ENCODE results near the gene HBB. TPM values are rescaled to one million over a fixed set of nuclear protein-coding genes. Genes with fewer than 3 reads are reported as not detected.

HBB gene
- total and polyA plus RNA-seq, 2 of the 4 experiments (the other 2 are of a cell fraction), result 0.24 TPM; not detected in 1

DNA sequence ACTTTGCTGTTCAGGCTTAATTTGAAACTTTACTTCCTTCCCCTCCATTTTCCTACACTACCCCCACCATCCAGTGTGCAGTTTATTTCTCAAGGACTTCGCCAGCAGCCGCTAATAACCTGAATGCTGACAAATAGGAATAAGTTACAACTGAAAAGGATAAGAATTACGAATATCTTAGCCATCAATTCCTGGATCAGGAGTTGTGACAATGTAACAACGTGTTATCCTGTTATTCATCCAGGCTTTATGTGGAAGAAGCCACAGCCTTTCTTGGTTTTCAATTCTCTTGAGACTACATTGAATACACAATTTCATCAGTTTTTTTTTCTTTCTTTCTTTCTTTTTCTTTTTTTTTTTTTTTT lies 16.9 kb upstream of the HBB start:
- H2BK5ac ChIP-seq (ENCODE audit: low read depth, low read length, poor library complexity, severe bottlenecking), result no peak overlapping the region
- H2AFZ ChIP-seq (replicated peaks; ENCODE audit: low read length, poor library complexity), result no peak overlapping the region
- H3K18ac ChIP-seq (ENCODE audit: low read depth, low read length), result no peak overlapping the region
- no peak overlapping the region for H3K4me3 ChIP-seq (ENCODE audit: insufficient read depth, low read depth, low read length)
- H2AK9ac ChIP-seq (replicated peaks; ENCODE audit: low read depth, low read length, poor library complexity), result no peak overlapping the region
- peak overlapping the region; percentile 23; the same call in 1 of the 3 replicates for H2BK15ac ChIP-seq (ENCODE audit: low read depth, low read length)
- no TSS peak for BruUV-seq (replicated peaks)
- in situ Hi-C loops (cut with MboI; ENCODE audit: low sequenced_read_pairs), result no loop called here
- no peaks in the 10 kb centered on the region for H3K36me3 ChIP-seq (ENCODE audit: control insufficient read depth, insufficient read depth, low read length)
- H3K9me3 ChIP-seq (ENCODE audit: control insufficient read depth, insufficient read depth, low read length), result no peaks in the 10 kb centered on the region
- H2BK20ac ChIP-seq (ENCODE audit: low read depth, low read length), result peak overlapping the region; percentile 64; the same call in 1 of the 2 replicates
- H3K27ac ChIP-seq (ENCODE audit: insufficient read depth, low read length), result no peak overlapping the region
- H3K4me2 ChIP-seq (ENCODE audit: low read depth, low read length), result no peak overlapping the region
- H3K4ac ChIP-seq (ENCODE audit: low read depth, low read length), result peak overlapping the region; percentile 4; the same call in 1 of the 2 replicates
- intact Hi-C loops (cut with micrococcal nuclease), result no loop called here
- H3K27me3 ChIP-seq (ENCODE audit: control insufficient read depth, insufficient read depth, low read length), result no peaks in the 10 kb centered on the region
- no peak overlapping the region for H3K56ac ChIP-seq (ENCODE audit: extremely low read depth, insufficient read depth, low read length)
- H2BK120ac ChIP-seq (ENCODE audit: low read depth, low read length), result no peak overlapping the region
- H3K14ac ChIP-seq (replicated peaks; ENCODE audit: low read depth, low read length), result no peak overlapping the region
- ChIA-PET CTCF (interaction anchor here (0.6 kb wide), 1 partner anchor 1058 kb away, joined by 8 read pairs; no protein-coding TSS in a partner anchor), POLR2A (ENCODE audit: unreplicated experiment) (no interaction called here)
- no peak overlapping the region for H4K91ac ChIP-seq (ENCODE audit: insufficient read depth, low read depth, low read length)
- no peaks in the 10 kb centered on the region for H3K79me1 ChIP-seq (ENCODE audit: low read depth in 1 of 2, low read length in 2 of 2)
- no CpG with 5 or more reads among the region's 4 CpGs for WGBS, 2 experiments (ENCODE audit: extremely low coverage in 2 of 2, insufficient read length in 1 of 2)
- ATAC-seq (ENCODE audit: low read depth), result no peak
- H2AK5ac ChIP-seq (ENCODE audit: low read depth, low read length), result no peak overlapping the region
- dilution Hi-C loops (cut with HindIII; ENCODE audit: low sequenced_read_pairs, unreplicated experiment), result no loop called here
- H4K5ac ChIP-seq (ENCODE audit: low read depth, low read length), result no peak overlapping the region
- H3K9ac ChIP-seq (ENCODE audit: low read depth, low read length), result no peak overlapping the region
- no peaks in the 10 kb centered on the region for H4K20me1 ChIP-seq (ENCODE audit: insufficient read depth, low read length)
- peaks cover 2% of the 10 kb centered on the region; the same call in 1 of the 2 replicates for H3K4me1 ChIP-seq (ENCODE audit: control insufficient read depth, insufficient read depth, low read length)
- H4K8ac ChIP-seq (ENCODE audit: low read depth in 2 of 2, low read length in 2 of 2), result no peak overlapping the region
- no peak for DNase-seq
- peaks cover 7% of the 10 kb centered on the region; the same call in 1 of the 2 replicates for H3K9me1 ChIP-seq (ENCODE audit: insufficient read depth, low read length)
- H3K23ac ChIP-seq (ENCODE audit: low read depth, low read length), result no peak overlapping the region
- TF ChIP-seq CEBPB (IDR thresholded peaks at IDR 0.05; ENCODE audit: low read depth, low read length) (no peak), POLR2A (IDR thresholded peaks at IDR 0.05; ENCODE audit: low read depth, low read length) (no peak), MXI1 (IDR thresholded peaks at IDR 0.05; ENCODE audit: borderline replicate concordance, low read depth, low read length) (no peak), RCOR1 (IDR thresholded peaks at IDR 0.05; ENCODE audit: insufficient replicate concordance, low read length) (no peak), MAFK (IDR thresholded peaks at IDR 0.05; ENCODE audit: low read depth, low read length) (no peak), NFE2L2 (IDR thresholded peaks at IDR 0.05; ENCODE audit: low read depth, low read length) (no peak), CHD1 (IDR thresholded peaks at IDR 0.05; ENCODE audit: low read depth, low read length) (no peak), MAZ (IDR thresholded peaks at IDR 0.05; ENCODE audit: borderline replicate concordance, low read depth, low read length) (no peak), BHLHE40 (IDR thresholded peaks at IDR 0.05; ENCODE audit: low read depth, low read length) (no peak), FOS (IDR thresholded peaks at IDR 0.05; ENCODE audit: low read depth, low read length) (no peak), RFX5 (IDR thresholded peaks at IDR 0.05; ENCODE audit: low read depth, low read length) (no peak), RAD21 (IDR thresholded peaks at IDR 0.05; ENCODE audit: low read length) (no peak), SMC3 (IDR thresholded peaks at IDR 0.05; ENCODE audit: low read depth, low read length) (no peak)
- TF ChIP-seq, protein P1, sequence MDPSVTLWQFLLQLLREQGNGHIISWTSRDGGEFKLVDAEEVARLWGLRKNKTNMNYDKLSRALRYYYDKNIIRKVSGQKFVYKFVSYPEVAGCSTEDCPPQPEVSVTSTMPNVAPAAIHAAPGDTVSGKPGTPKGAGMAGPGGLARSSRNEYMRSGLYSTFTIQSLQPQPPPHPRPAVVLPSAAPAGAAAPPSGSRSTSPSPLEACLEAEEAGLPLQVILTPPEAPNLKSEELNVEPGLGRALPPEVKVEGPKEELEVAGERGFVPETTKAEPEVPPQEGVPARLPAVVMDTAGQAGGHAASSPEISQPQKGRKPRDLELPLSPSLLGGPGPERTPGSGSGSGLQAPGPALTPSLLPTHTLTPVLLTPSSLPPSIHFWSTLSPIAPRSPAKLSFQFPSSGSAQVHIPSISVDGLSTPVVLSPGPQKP (IDR thresholded peaks at IDR 0.05; ENCODE audit: borderline replicate concordance, low read depth, low read length), result no peak
- TF ChIP-seq, protein P2, sequence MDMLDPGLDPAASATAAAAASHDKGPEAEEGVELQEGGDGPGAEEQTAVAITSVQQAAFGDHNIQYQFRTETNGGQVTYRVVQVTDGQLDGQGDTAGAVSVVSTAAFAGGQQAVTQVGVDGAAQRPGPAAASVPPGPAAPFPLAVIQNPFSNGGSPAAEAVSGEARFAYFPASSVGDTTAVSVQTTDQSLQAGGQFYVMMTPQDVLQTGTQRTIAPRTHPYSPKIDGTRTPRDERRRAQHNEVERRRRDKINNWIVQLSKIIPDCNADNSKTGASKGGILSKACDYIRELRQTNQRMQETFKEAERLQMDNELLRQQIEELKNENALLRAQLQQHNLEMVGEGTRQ (IDR thresholded peaks at IDR 0.05; ENCODE audit: low read depth, low read length), result no peak
- TF ChIP-seq, protein P3, sequence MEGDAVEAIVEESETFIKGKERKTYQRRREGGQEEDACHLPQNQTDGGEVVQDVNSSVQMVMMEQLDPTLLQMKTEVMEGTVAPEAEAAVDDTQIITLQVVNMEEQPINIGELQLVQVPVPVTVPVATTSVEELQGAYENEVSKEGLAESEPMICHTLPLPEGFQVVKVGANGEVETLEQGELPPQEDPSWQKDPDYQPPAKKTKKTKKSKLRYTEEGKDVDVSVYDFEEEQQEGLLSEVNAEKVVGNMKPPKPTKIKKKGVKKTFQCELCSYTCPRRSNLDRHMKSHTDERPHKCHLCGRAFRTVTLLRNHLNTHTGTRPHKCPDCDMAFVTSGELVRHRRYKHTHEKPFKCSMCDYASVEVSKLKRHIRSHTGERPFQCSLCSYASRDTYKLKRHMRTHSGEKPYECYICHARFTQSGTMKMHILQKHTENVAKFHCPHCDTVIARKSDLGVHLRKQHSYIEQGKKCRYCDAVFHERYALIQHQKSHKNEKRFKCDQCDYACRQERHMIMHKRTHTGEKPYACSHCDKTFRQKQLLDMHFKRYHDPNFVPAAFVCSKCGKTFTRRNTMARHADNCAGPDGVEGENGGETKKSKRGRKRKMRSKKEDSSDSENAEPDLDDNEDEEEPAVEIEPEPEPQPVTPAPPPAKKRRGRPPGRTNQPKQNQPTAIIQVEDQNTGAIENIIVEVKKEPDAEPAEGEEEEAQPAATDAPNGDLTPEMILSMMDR (conservative IDR thresholded peaks at IDR 0.05; ENCODE audit: low read depth, low read length), result no peak
